GM23338 (cell line): ENCODE measurements around the gene CZIB. TPM values are rescaled to one million over a fixed set of nuclear protein-coding genes. Genes with fewer than 3 reads are reported as not detected.

Experiments
- ATAC-seq: fragments of 200-7000 bp; cut with Tn5 transposase; 3 replicates; pipeline ENCODE4 v1.9.1; 2020
- DNase-seq: peaks from one replicate; pipeline ENCODE4 v3.0.0-alpha.2; 2015; ENCODE audit warnings: low spot score
- H2AFZ ChIP-seq: fragments of 200-600 bp; sonication (generic); 2 replicates; pipeline ENCODE4 v1.8.0; 2016; ENCODE audit warnings: antibody characterized with exemption, mild to moderate bottlenecking, moderate library complexity
- H3F3A ChIP-seq: fragments of 200-600 bp; sonication (generic); replicated peaks from 2 replicates; pipeline ENCODE4 v1.8.0; 2017; ENCODE audit warnings: antibody characterized with exemption, mixed run types, low read depth
- H3K27ac ChIP-seq: fragments of 200-600 bp; sonication (generic); 2 replicates; pipeline ENCODE4 v1.6.1; 2016; ENCODE audit warnings: low read depth
- H3K27me3 ChIP-seq: fragments of 200-600 bp; sonication (generic); 2 replicates; pipeline ENCODE4 v1.8.0; 2016; ENCODE audit warnings: mild to moderate bottlenecking, mixed run types, moderate library complexity; ENCODE audit not compliant: insufficient read depth
- H3K36me3 ChIP-seq: fragments of 200-600 bp; sonication (generic); 2 replicates; pipeline ENCODE4 v1.8.0; 2016; ENCODE audit warnings: mild to moderate bottlenecking; ENCODE audit not compliant: insufficient read depth
- H3K4me1 ChIP-seq: fragments of 200-600 bp; sonication (generic); 2 replicates; pipeline ENCODE4 v1.8.0; 2016; ENCODE audit warnings: mild to moderate bottlenecking, moderate library complexity; ENCODE audit not compliant: insufficient read depth
- H3K4me2 ChIP-seq: fragments of 200-600 bp; sonication (generic); 2 replicates; pipeline ENCODE4 v1.7.1; 2017; ENCODE audit warnings: mixed run types
- H3K4me3 ChIP-seq: fragments of 200-600 bp; sonication (generic); 2 replicates; pipeline ENCODE4 v1.6.1; 2016; ENCODE audit warnings: mixed run types
- H3K79me2 ChIP-seq: fragments of 200-600 bp; sonication (generic); replicated peaks from 2 replicates; pipeline ENCODE4 v1.8.0; 2017; ENCODE audit warnings: mild to moderate bottlenecking; ENCODE audit not compliant: insufficient read depth
- H3K9me2 ChIP-seq: fragments of 200-600 bp; sonication (generic); 2 replicates; pipeline ENCODE4 v1.8.0; 2017; ENCODE audit not compliant: insufficient read depth
- H4K20me1 ChIP-seq: fragments of 200-600 bp; sonication (generic); replicated peaks from 2 replicates; pipeline ENCODE4 v1.8.0; 2017; ENCODE audit warnings: mild to moderate bottlenecking; ENCODE audit not compliant: insufficient read depth
- H3K27ac Mint-ChIP-seq: 2 replicates; pipeline ENCODE4 v1.8.0; 2020; ENCODE audit warnings: inconsistent platforms, mild to moderate bottlenecking, moderate library complexity, mixed read lengths
- H3K27me3 Mint-ChIP-seq: 3 replicates; pipeline ENCODE4 v1.8.0; 2022; ENCODE audit warnings: low read depth, mild to moderate bottlenecking, moderate library complexity, mixed read lengths, inconsistent platforms; ENCODE audit not compliant: insufficient read depth, poor library complexity
- H3K36me3 Mint-ChIP-seq: 3 replicates; pipeline ENCODE4 v1.8.0; 2021; ENCODE audit warnings: low read depth, mild to moderate bottlenecking, inconsistent platforms, moderate library complexity, mixed read lengths
- H3K4me1 Mint-ChIP-seq: 3 replicates; pipeline ENCODE4 v1.8.0; 2020; ENCODE audit warnings: mild to moderate bottlenecking, inconsistent platforms, mixed read lengths
- H3K4me3 Mint-ChIP-seq: 3 replicates; pipeline ENCODE4 v1.8.0; 2021; ENCODE audit warnings: moderate library complexity, mild to moderate bottlenecking, inconsistent platforms, mixed read lengths
- H3K9me3 Mint-ChIP-seq: 3 replicates; pipeline ENCODE4 v1.8.0; 2020; ENCODE audit warnings: moderate library complexity, mild to moderate bottlenecking, inconsistent platforms, mixed read lengths
- CREB1 ChIP-seq: fragments of 250-450 bp; sonication (Bioruptor Pico); IDR thresholded peaks from 2 replicates; pipeline ENCODE4 v1.5.0; 2020; ENCODE audit warnings: low read depth, mild to moderate bottlenecking, moderate library complexity
- CTCF ChIP-seq, 2 experiments: fragments of 200-600 bp in 1 of 2; sonication (generic) in 1 of 2; conservative IDR thresholded peaks; 2 replicates each; pipeline versions ENCODE4 v1.5.1 to v1.6.1; 2016 to 2017; ENCODE audit warnings: antibody characterized with exemption in 2 of 2, low read depth in 2 of 2, mild to moderate bottlenecking in 2 of 2, moderate library complexity in 1 of 2
- EZH2 ChIP-seq: fragments of 200-600 bp; sonication (generic); IDR thresholded peaks from one replicate; pipeline ENCODE4 v1.8.0; 2017; ENCODE audit warnings: antibody characterized with exemption, mild to moderate bottlenecking, low read depth; ENCODE audit not compliant: unreplicated experiment
- EZH2phosphoT487 ChIP-seq: fragments of 200-600 bp; sonication (generic); IDR thresholded peaks from one replicate; pipeline ENCODE4 v1.8.1; 2018; ENCODE audit warnings: antibody characterized with exemption; ENCODE audit not compliant: unreplicated experiment
- JUNB ChIP-seq: IDR thresholded peaks from one replicate; pipeline ENCODE4 v1.6.1; 2016; ENCODE audit warnings: antibody characterized with exemption; ENCODE audit not compliant: unreplicated experiment
- NANOG ChIP-seq: IDR thresholded peaks from 2 replicates; pipeline ENCODE4 v1.6.1; 2016; ENCODE audit warnings: antibody characterized with exemption, borderline replicate concordance
- POLR2AphosphoS5 ChIP-seq: IDR thresholded peaks from 2 replicates; pipeline ENCODE4 v1.6.1; 2016; ENCODE audit warnings: antibody characterized with exemption, low read depth
- STAT1 ChIP-seq: IDR thresholded peaks from one replicate; pipeline ENCODE4 v1.6.1; 2016; ENCODE audit warnings: antibody characterized with exemption; ENCODE audit not compliant: unreplicated experiment
- ZNF114 ChIP-seq: fragments of 250-450 bp; sonication (Bioruptor Pico); IDR thresholded peaks from 2 replicates; pipeline ENCODE4 v1.5.0; 2020; ENCODE audit warnings: mild to moderate bottlenecking, moderate library complexity
- ZNF331 ChIP-seq: fragments of 250-450 bp; sonication (Bioruptor Pico); IDR thresholded peaks from 2 replicates; pipeline ENCODE4 v1.5.0; 2020; ENCODE audit warnings: low read depth, mild to moderate bottlenecking, moderate library complexity
- polyA plus RNA-seq: library from polyadenylated mRNA; unstranded; fragments of >200 nt; fragmentation: Nextera tagmentation; extraction: Ambion mirVana; gene quantifications from 2 replicates; pipeline ENCODE4 v1.2.1, GENCODE V29; 2016
- total RNA-seq: library from RNA; depleted of rRNA; stranded (reverse); fragments of >200 nt; shearing (Covaris generic); gene quantifications from 2 replicates; pipeline ENCODE4 v1.2.3, GENCODE V29; 2014
- TF ChIP-seq, protein P1 (sequence below): IDR thresholded peaks from one replicate; pipeline ENCODE4 v1.6.1; 2018; ENCODE audit warnings: antibody characterized with exemption; ENCODE audit not compliant: unreplicated experiment
- TF ChIP-seq, protein P2 (sequence below): IDR thresholded peaks from 2 replicates; pipeline ENCODE4 v1.6.1; 2016; ENCODE audit warnings: antibody characterized with exemption

The CZIB gene
- total and polyA plus RNA-seq, 2 experiments from 2014 or later = 59.8 to 84.1 TPM

- Histone ChIP-seq H3K36me3 (no peaks in the 10 kb centered on the region), H4K20me1 (no peaks in the 10 kb centered on the region), H2AFZ (peak overlapping the region; percentile 70; the same call in 1 of the 2 replicates), H3K4me2 (peak overlapping the region; percentile 76), H3F3A (no peaks in the 10 kb centered on the region; the same call in 1 of the 2 replicates), H3K4me3 (peak overlapping the region; percentile 57), H3K4me1 (peaks cover 7% of the 10 kb centered on the region), H3K9me2 (no peaks in the 10 kb centered on the region), H3K79me2 (peaks cover 5% of the 10 kb centered on the region; the same call in 1 of the 2 replicates), H3K27ac (0 out of 2 replicates have a peak overlapping the region, but pooled peaks have one; percentile 67), H3K27me3 (no peaks in the 10 kb centered on the region)
- ATAC-seq (peak; percentile 5; the same call in 2 of the 3 replicates), DNase-seq (no peak)
- 0 out of 2 replicates have a peak overlapping the region, but pooled peaks have one; percentile 45 for H3K27ac Mint-ChIP-seq
- H3K4me3 Mint-ChIP-seq = peak overlapping the region; percentile 93
- no peak for TF ChIP-seq ZNF331
- no peak for TF ChIP-seq POLR2AphosphoS5
- TF ChIP-seq STAT1 = no peak
- no peak for TF ChIP-seq NANOG
- TF ChIP-seq CREB1 = no peak
- TF ChIP-seq EZH2phosphoT487 = no peak
- no peak for TF ChIP-seq ZNF114 (CRISPR knock-in tag)
- TF ChIP-seq JUNB = no peak
- TF ChIP-seq, protein P1, sequence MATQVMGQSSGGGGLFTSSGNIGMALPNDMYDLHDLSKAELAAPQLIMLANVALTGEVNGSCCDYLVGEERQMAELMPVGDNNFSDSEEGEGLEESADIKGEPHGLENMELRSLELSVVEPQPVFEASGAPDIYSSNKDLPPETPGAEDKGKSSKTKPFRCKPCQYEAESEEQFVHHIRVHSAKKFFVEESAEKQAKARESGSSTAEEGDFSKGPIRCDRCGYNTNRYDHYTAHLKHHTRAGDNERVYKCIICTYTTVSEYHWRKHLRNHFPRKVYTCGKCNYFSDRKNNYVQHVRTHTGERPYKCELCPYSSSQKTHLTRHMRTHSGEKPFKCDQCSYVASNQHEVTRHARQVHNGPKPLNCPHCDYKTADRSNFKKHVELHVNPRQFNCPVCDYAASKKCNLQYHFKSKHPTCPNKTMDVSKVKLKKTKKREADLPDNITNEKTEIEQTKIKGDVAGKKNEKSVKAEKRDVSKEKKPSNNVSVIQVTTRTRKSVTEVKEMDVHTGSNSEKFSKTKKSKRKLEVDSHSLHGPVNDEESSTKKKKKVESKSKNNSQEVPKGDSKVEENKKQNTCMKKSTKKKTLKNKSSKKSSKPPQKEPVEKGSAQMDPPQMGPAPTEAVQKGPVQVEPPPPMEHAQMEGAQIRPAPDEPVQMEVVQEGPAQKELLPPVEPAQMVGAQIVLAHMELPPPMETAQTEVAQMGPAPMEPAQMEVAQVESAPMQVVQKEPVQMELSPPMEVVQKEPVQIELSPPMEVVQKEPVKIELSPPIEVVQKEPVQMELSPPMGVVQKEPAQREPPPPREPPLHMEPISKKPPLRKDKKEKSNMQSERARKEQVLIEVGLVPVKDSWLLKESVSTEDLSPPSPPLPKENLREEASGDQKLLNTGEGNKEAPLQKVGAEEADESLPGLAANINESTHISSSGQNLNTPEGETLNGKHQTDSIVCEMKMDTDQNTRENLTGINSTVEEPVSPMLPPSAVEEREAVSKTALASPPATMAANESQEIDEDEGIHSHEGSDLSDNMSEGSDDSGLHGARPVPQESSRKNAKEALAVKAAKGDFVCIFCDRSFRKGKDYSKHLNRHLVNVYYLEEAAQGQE = no peak
- no peak for TF ChIP-seq CTCF (conservative IDR thresholded peaks at IDR 0.05; ENCODE audit: low read depth in 2 of 2)
- H3K9me3 Mint-ChIP-seq = no peaks in the 10 kb centered on the region; the same call in 2 of the 3 replicates
- H3K4me1 Mint-ChIP-seq = peaks cover 15% of the 10 kb centered on the region
- H3K27me3 Mint-ChIP-seq = peaks cover 3% of the 10 kb centered on the region
- peaks cover 3% of the 10 kb centered on the region; the same call in 2 of the 3 replicates for H3K36me3 Mint-ChIP-seq
These were observed 723 bp downstream of the CZIB start for GRCh38 chr1:53219711-53220110.

GRCh38 chr1:53218201-53218600 lies 2.2 kb downstream of the CZIB start:
- Histone ChIP-seq H3K4me1 (peaks cover 7% of the 10 kb centered on the region), H3K27ac (no peak overlapping the region), H3K4me3 (no peak overlapping the region), H3K4me2 (no peak overlapping the region), H3K27me3 (no peaks in the 10 kb centered on the region), H3F3A (no peaks in the 10 kb centered on the region; the same call in 1 of the 2 replicates), H3K79me2 (peaks cover 5% of the 10 kb centered on the region; the same call in 1 of the 2 replicates), H3K9me2 (no peaks in the 10 kb centered on the region), H2AFZ (no peak overlapping the region), H4K20me1 (no peaks in the 10 kb centered on the region), H3K36me3 (peaks cover 7% of the 10 kb centered on the region; the same call in 1 of the 2 replicates)
- ATAC-seq (no peak), DNase-seq (no peak)
- no peak overlapping the region for H3K27ac Mint-ChIP-seq
- H3K4me1 Mint-ChIP-seq = peaks cover 15% of the 10 kb centered on the region
- H3K9me3 Mint-ChIP-seq = no peaks in the 10 kb centered on the region; the same call in 2 of the 3 replicates
- H3K4me3 Mint-ChIP-seq = 0 out of 3 replicates have a peak overlapping the region, but pooled peaks have one; percentile 93
- peaks cover 17% of the 10 kb centered on the region for H3K36me3 Mint-ChIP-seq
- peaks cover 3% of the 10 kb centered on the region for H3K27me3 Mint-ChIP-seq
- TF ChIP-seq, protein P1 = no peak
- TF ChIP-seq, protein P2, sequence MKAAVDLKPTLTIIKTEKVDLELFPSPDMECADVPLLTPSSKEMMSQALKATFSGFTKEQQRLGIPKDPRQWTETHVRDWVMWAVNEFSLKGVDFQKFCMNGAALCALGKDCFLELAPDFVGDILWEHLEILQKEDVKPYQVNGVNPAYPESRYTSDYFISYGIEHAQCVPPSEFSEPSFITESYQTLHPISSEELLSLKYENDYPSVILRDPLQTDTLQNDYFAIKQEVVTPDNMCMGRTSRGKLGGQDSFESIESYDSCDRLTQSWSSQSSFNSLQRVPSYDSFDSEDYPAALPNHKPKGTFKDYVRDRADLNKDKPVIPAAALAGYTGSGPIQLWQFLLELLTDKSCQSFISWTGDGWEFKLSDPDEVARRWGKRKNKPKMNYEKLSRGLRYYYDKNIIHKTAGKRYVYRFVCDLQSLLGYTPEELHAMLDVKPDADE = no peak
- TF ChIP-seq EZH2 = no peak
- TF ChIP-seq ZNF331 = no peak
- no peak for TF ChIP-seq CREB1
- TF ChIP-seq EZH2phosphoT487 = no peak
- no peak for TF ChIP-seq ZNF114 (CRISPR knock-in tag)
- TF ChIP-seq STAT1 = no peak
- no peak for TF ChIP-seq NANOG
